GM18526 (cell line): ENCODE data around the gene DNAJC5G.

Experiments
- POLR2A ChIP-seq: IDR thresholded peaks from 3 replicates; pipeline ENCODE4 v1.6.1; 2011; ENCODE audit not compliant: insufficient read length; ENCODE audit errors: extremely low read depth

Gene DNAJC5G

DNA sequence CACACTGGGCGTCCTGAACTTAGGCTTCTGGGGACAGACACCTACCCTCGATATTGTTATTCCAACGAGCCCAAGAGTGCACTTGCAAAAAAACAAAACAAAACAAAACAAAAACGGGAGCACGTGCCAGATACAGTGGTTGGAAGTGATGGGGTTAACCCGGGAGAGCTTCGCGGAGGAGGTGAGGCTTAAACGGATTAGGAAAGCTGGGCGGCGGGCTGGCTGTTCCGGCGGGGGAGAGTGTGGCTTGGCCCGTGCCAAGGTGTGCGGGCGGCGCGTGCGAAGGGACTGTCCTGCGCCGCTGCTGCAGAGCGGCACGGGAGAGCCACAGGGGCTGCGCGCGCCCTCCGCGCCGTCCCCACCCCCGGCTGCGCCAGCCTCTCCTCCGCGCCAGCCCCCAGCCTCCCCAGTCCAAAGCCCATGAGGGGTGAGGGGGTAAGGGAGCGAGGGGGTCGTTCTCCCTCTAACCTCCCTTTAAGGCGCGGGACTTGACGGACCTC, 10.9 kb upstream of the DNAJC5G start:
- TF ChIP-seq POLR2A = no peak

DNA sequence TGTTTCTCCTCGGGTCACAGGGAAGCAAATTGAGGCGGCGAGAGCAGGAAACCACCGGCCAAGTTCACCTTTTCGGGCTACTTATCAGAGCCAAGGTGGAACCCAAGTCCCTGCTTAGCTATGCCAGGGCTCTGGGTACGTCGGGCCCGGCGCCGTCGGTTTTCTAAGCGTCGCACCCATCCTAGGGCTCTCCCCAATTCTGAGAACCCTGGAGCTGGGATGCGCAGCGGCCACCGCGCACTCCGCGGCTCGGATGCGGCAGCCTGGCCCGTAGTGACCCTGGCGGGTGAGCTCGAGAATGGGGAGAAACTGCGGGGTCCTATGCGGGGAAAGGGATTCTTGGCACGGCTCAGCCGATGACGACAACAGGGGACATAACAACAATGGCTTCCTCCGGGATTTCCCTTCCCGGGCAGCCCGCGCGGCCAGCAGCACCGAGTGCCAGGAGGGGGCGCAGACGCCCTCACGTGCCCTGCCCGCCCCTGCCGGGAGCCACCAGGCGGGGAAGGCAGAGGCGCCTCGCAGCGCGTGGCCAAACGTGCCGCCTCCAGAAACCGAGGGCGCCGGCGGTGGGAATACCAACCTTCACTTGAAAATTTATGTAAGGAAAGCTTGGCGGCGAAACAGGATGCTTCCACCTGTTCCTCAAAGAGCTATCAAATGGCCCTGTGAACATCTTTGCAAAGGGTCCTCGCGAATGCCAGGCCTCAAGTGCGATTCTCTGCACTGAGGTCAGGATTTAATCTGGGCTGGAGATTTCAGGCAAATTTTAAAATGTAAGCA, 10.3 kb upstream of the DNAJC5G start:
- no peak for TF ChIP-seq POLR2A

DNA sequence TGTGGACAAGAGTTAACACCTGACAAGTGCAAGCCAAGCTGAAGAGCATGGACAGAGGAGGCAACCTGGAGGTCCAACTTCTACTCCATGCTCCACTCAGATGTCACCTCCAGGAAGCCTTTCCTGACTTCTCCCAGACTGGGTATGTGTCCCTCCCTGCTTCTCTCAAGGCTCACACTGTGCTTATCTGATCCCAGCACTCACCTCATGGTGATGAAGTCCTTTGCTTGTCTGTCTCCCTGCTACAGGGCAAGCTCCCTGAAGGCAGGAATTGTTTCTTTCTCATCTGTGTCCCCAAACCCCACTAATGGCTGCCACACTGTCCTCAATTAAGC, 9.7 kb upstream of the DNAJC5G start:
- TF ChIP-seq POLR2A = no peak

DNA sequence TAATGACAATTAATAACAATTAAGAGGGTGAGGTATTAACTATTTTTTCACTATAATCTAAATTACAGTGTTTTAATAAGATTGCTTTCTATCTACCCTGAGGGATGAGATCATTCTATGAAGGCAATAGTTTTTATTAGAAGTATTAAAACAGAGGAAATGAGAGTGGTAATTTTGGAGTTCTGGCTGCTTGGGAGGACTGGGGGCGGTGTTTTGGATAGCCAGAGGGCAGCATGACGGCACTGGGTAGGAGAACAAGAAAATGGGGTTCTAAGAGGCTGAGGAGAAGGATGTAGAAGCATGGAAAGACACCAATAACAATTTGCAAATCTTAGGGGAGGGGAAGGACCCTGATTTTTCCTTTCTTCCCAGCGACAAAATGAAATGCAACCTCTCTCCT, 5.1 kb upstream of the DNAJC5G start:
- TF ChIP-seq POLR2A = no peak

DNA sequence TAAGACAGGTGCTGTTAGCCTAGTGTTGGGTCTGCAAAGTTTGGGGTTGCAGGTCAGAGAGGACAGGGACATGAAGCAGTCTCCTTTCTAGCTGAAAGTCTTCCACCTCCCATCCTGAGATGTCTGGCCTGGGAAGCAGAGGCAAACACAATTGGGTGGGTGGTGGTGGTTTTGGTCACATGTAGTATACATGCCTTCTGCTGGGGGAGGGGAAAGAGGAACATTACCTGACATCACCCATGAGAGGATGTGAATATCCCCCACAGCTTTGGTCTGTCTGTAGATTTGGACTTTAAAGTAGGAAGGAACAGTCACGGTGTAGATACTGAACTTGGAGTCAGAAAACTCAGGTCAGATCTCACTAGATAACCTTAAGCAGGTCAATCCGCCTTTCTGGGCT, 4.6 kb upstream of the DNAJC5G start:
- no peak for TF ChIP-seq POLR2A

DNA sequence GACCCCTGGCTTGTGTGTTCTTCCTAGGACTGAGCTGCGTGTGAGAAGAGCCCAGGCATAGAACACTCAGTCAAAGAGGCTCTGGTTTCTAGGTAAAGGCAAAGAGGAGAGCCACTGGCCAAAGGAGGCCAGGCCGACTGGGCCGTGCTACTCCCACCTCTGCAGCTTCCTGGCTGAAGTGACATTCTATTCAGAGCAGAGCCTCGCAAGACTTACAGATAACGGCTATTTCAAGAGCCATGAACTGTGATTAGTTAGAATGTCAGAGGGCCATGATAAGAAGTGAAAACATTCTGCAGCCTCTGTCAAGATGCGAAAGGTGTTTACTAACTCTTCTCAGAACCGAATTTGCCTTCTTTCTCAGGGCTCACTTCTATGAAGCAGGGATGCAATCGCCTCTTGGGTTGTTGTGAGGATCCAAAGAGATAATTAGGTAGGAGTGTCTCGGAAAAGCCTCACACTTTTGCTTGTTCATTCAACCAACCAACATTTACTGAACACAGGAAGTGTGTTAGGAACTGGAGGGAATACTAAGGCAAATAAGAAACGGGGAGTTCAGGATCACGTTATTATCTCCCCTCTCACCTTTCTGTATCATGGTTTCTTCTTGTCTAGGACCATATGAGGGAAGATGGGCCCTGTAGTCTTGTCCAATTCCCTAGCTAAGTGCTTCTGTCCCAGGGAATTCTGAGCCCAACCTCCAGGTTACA, 3.4 kb upstream of the DNAJC5G start:
- no peak for TF ChIP-seq POLR2A

DNA sequence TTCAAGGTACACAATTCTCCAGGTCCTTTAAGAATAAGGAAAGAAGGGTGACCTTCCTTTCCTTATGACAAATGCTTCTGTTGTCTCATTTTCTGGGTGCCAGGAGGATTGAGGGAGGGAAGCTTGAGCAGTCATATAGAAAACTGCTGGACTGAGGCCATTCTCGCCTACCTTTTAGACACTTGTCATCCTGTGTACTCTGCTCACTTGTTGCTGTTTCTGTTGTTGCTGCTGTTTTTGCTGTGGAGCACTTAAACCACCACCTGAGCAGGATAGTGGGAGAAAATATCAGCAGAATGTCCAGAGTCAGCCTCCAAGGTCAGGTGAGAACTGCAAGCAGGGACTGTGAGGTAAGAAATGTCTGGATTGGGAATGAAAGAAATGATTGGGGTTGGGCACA, 2.8 kb downstream of the DNAJC5G start:
- TF ChIP-seq POLR2A = no peak

DNA sequence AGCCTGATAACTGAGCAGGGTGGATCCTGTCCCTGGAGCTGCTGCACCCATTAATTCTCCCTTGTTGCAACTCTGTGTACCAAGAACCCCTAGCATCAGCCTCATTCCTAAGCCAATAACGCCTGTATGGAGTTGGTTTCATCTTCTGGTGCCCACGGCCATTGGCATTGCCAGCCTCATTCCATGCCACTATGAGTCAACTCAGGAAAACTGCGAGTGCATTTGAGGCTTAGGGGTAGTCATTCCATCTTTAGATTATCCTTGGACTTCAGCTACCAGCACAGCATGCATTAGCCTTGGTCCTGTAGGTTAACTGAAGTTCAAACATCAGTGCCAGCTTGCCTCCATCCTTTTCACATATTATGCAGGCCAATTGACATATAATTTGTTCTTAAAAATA, 5.6 kb downstream of the DNAJC5G start:
- no peak for TF ChIP-seq POLR2A

DNA sequence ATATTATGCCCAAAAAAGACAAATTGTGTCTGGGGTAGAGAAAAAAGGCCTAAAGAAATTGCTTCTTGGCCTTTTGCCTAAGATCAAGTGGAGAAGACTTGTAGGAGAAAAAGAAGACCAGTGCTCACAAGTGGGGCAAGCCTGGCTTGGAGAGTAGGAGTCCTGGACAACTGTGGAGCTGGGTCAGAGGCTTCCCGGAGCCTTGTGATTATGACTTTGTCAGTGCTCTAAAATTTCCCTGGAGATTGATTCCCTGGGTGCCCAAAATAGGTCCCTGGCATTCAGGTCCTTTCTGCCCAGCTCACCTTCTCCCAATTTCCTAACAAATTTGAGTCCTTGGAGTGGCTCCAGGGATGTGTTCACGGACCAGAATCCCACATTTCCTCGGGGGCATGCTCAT, 6.2 kb downstream of the DNAJC5G start:
- no peak for TF ChIP-seq POLR2A

DNA sequence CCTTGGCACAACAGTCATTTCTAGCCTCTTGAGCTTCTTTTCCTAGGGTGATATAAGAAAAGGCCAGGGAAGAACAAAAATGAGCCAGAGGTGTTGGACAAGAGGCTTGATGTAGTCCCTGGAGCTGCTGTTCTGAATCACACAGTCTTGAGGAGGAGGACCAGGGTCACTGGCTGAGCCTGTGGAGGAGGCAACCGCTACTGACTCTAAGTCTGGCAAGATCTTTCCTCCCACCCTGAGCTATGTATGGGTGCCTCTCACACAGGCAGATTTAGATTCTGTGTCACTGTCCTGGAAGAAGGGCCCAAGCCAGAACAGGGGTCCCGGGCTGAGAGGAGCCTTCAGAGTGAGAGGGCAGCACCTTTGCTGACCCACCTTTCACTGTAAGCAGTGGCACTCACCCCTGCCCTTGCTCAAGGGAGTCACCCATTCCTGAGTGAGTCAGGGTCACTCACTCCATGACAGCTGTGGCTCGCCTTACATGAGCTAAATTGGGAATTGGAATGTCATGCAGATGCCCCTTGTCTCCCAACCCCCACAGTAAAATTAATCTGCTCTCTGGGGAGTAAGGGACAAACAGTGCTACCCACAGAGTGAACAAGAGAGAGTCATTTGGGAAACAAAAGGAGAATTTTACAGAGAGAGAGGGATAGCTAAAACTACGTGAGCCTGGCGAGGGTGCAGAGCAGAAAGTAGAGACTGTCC, 6.8 kb downstream of the DNAJC5G start, which contains the start of gene TRIM54:
TRIM54 (plus strand) TSS at position 575 of the 705 bp plus-strand sequence. CDS start 303 bp downstream, outside the sequence.
- no peak for TF ChIP-seq POLR2A

DNA sequence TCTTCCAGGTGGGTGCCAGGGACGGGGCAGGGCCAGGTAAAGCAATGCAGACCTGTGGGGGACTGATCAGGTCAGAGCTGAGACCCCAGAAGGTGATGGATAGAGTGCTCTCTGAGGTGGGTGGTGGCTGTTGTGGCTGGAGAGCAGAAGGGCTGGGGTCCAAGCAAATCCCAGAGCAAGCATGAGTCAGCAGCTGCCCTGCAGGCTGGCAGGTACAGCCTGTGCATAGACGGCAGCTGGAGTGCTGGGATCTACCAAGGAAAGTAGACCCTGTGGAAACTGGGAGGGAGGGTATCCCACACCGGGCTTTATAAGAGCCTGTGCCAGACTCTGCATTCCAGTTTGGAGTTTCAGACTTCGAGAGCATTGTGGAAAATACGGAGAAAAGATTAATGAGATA, 7.7 kb downstream of the DNAJC5G start:
- no peak for TF ChIP-seq POLR2A

DNA sequence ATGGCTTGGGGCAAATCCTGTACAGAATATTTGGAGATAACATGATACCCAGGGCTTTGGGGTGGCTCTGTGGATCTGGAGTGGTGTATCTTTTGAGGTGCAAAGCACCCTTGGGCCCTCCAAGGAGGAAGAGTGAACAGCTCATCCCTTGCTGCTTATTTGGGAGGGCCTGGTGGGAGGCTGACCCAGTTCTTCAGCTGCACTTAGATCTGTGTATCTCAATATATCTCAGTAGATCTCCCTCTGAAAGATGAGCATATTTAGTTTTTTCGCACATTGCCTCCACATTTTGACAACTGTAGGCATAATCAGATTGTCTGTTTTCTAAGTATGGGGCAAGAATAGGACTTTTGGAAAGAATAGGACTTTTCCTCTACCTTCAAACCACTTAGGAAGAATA, 9.8 kb downstream of the DNAJC5G start:
- TF ChIP-seq POLR2A = no peak

DNA sequence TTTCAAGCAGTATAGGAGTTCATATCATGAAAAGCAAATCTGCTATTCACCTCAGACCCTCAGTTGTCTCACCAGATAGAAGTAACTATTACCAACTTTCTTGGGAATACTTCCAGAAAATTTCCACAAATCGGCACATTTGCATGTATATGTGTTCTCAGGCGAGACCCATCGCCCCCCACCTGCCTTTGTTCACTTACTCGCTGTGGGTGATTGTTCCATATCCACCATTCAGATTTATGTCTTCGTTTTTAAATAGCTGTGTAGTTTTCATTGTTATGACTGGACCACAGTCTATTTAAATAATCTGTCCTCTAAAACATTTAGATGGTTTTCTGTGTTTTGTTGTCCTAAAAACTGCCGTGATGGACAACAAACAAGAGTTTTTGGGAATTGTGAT, 10.2 kb downstream of the DNAJC5G start:
- TF ChIP-seq POLR2A = no peak

DNA sequence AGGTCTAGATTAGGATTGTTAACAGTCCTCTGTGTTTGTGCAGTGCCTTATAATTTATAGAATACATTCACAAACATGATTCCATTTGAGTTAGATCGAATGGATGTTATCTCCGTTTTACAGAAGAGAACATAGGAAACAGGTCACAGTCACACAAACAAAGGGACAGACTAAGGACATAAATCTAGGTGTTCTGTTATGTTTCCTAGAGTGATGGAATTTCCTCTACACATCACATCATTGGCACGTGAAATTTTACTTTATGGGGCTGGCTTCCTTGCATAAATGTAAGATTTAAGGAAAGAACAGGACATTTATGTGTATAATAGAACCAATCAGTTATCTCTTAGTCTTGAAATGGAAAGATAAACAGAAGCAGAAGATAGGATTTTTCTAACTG, 13.4 kb downstream of the DNAJC5G start:
- TF ChIP-seq POLR2A = no peak

DNA sequence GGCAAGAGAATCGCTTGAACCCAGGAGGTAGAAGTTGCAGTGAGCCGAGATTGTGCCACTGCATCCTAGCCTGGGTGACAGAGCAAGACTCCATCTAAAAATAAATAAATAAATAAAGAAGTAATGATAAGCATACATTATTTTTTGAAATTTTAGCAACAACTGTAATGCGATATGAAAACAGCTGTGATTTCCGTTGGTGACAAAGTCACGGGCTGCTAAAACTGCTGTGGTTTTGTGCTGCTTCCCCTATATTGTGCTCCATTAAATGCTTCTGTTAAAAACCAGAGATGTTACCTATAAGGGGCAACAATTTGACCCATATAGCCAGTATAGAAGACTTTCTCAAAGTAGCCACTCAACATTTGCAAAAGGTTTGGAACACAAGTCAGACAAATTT, 15.3 kb downstream of the DNAJC5G start:
- no peak for TF ChIP-seq POLR2A

DNA sequence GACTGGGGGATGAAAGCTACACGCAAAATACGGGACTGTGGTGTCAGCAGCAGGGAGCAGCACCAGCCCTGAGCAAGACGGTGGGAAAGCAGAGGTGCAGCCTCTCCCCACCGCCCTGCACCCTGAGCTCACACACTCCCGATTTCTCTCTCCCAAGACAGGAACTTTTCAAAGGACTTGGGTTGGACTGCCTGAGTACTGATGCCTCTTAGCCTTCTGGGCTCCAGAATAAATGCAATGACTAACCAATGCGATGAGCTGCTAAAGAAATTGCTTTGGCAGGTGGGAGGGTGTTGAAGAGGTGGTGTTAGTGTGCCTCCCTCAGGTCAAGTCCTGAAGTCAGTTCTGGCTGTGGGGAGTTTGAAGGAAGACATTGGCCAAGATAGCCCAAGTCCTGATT, 16.6 kb downstream of the DNAJC5G start:
- TF ChIP-seq POLR2A = no peak
